NCI-H446 (cell line): ENCODE data around the gene PIM3.
A peak's percentile ranks its signal among the peaks of the same experiment; 100 is the strongest.

Experiments
- DNase-seq, 2 experiments: peaks; one replicate each; lab custom pipeline; 2025; lab: John Stamatoyannopoulos, UW

The PIM3 gene

DNA sequence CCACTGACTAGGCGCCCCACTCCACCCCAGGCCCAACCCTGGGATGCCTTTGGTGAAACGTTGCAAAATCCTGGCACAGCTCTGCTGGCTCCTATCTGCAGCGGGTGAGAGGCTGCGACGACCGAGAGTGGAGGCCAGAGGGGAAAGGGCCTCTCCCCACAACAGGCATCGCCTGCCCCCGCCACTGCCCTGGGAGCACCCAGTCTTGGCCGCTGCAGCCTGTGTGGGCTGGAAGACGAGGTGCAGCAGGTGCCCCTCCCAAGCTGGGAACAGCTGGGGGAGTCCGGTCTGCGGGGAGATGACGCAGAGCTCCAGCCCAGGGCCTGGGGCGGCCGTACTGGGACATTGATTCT, 4.2 kb upstream of the PIM3 start:
- no peak for DNase-seq

DNA sequence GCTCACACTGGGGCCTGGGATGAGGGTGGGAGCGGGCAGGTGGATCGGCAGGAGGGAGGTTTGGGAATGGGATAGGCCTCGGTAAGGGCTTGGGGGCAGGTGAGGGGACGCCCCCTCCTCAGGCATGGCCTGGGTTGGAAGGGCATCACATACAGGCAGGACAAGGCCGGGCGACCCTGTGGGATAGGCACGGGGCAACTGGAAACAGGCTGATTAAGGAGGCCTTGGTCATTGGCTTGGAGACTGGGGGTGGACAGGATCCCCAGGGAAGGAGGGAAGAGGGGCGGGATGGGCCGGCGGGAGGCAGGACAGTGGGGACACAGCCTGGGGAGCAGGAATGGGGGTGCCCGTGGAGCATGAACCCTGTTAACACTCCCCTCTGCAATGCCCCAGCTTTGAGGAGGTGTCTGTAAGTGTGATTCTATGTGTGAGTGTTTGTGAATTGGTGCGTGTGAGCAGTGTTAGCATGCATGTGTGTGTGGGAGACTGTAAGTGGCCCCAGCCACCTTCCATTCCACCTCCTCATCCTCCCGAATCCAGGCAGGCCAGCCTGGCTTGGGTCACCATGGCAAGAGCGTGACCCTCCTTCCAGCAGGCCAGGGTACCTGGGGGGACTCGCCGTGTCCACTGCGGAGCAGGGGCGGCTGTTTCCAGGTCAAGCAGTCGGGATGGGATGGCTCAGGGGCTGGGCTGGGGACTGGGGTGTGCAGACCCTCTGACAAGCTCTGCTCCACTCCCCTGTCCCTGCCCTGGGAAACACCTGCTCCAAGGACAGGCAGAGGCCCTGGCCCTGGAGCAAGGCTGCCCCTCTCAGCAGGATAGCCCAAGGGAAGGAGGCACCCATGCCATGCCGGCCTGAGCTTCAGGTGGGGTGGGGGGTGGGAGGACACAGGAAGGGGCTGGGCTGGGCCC, 3.4 kb upstream of the PIM3 start:
- no peak for DNase-seq

DNA sequence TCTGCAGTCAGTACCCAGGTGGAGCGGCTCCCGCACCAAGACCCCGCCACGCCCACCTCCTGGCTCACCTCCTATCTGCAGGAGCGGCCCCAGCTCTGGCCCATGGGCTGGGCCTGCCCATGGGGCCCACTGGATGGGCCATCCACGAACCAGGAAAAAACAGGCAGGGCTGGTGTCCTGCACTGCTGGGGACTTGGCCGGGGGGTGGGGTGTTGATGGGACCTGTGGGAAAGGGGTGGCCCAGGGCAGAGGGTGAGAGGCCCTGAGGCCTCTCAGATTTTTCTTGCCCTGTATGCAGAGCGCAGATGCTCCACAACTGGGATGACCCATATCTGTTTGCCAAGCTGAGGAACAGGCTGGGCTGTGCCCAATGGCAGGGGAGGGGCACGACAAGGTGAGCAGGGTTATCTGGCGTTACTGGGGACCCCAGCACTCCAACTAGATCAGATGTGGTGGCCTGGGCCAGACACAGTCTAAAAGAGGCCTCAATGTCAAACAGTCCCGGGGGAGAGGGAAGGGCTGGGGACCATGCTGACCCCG, 2.7 kb upstream of the PIM3 start:
- no peak for DNase-seq

DNA sequence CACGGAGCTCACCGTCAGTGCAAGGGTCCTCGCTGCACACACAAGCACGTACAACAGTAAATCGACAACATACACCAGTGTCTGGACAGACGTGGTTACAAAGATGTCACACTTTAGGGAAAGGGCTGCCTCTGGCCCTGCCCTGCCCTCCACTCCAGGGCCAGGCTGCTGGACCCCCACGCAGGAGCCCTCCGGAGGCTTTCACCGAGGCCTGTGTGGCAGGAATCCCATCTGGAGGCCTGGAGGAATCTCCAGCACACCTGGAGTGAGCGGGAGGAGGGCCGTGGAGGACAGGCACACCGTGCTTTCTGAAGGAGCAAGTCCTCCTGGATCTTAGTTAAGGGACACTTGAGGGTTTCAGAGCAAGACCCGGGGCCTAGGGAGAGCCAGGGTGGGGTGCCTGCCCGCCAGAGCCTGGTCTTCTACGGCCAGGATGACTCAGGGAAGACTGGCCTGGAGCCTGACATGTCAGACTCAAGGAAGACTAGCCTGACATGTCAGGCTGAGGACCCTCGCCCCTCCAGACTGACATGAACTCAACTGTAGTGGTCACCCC, 2.1 kb upstream of the PIM3 start:
- DNase-seq: no peak

DNA sequence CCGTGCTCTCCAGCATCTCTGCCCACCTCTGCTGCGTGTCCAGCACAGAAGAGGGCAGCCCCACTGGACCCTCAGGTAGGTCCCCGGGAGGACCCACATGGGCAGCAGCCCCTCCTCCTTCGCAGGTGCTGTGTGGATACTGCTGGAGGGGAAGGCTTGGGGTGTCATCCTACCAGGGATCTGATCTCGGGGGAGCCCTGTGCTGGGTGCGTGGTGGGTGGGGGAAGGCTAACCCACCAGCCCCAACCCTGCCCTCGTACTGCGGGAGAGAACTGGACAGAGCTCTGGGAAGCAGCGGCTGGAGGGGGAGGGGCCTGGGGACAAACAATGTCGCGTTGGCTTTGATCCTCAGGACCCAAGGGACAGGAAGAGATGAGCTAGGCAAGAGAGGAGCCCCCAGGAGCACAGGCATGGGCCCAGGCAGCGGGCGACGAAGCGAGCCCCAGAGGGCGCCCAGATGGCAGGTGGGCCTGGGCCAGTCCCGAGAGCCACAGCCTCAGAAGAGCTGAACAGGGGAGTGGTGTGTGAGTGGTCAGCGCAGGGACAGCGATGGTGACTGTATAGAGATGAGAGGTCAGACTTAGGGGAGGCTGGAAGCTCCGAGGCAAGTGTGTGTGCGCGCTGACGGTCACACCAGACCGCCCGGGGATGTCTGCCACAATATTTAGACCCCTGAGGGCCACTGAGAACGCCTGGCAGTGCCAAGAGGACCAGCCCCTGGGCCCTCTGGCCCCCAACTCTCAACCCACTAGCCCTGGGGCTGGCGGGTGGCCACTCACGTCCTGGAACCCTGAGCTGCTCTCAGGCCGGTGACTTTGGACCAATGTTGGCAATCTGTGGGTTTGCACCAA, 1.4 kb upstream of the PIM3 start:
- no peak for DNase-seq

DNA sequence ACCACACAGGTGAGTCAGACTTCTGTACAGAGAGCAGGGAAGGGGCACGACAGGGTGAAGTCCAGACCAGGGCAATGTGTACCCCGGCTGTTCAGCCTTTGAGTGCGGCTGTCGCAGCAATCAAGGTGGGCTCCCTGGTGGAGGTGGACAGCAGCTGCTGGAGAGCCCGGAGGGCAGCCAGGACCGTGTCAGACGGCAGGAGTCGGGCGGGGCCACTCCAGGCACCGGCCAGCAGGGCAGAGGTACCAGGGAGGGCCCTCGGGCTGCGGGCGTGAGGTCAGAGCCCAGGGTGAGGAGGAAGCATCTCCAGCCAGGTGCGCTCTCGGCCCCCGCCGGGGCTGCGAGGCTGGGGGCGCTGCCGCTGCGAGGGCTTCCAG, 802 bp upstream of the PIM3 start:
- no peak for DNase-seq

DNA sequence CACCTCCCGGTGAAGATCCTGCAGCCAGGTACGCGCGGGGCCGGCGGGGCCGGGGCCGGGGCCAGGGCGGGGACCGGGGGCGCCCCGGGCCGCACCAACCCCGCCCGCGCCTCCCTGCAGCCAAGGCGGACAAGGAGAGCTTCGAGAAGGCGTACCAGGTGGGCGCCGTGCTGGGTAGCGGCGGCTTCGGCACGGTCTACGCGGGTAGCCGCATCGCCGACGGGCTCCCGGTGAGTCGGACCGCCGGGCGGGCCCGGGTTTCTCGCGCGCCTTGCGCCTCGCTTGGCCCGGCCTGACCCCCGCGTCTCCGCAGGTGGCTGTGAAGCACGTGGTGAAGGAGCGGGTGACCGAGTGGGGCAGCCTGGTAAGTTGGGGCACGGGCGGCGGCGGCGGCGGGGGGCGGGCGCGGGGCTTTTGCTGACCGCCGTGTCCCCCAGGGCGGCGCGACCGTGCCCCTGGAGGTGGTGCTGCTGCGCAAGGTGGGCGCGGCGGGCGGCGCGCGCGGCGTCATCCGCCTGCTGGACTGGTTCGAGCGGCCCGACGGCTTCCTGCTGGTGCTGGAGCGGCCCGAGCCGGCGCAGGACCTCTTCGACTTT, 531 bp downstream of the PIM3 start:
- DNase-seq: no peak

DNA sequence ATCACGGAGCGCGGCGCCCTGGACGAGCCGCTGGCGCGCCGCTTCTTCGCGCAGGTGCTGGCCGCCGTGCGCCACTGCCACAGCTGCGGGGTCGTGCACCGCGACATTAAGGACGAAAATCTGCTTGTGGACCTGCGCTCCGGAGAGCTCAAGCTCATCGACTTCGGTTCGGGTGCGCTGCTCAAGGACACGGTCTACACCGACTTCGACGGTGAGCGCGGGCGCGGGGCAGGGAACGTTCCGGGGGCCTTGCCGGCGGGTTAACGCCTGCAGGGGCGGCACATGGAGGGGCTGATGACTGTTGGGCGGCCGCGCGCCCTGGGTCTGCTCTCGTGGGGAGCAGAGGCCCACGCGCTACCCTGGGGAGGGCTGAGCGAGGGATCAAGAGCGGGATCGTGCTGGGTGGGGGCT, 1.0 kb downstream of the PIM3 start:
- no peak for DNase-seq

DNA sequence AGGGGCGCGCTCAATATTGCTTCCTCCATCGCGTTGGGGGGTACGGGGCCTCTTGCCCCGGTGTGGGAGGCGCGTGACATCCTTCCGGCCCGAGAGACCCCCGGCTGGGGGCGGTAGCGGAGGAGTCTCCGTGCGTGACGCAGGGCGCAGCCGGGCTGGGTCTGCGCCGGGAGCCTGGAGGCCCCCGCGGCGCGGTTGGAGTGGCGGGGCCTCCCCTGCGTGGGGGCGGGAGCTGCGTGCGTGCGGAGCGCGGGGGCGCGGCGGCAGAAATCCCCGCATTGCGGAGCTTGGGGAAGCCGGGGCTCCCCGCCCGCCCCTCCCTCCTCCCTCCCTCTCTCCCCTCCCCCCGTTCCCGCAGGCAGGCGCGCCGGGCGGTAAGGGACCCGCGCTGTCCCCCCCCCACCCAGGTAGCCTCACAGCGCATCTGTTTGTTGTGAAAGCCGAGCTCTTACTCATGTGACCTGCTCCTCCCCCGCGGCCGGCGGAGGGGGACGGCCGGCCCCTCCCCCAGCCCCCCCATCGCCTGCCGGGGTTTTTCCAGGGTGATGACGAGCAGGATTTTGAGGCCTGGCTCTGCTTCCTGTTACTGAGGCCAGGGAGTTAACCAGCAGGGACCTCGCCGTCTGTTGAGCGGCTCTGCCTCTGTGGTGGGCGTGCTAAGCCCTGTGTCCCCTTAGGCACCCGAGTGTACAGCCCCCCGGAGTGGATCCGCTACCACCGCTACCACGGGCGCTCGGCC, 1.6 kb downstream of the PIM3 start:
- peak in 1 of 2 experiments; percentile 39 for DNase-seq

DNA sequence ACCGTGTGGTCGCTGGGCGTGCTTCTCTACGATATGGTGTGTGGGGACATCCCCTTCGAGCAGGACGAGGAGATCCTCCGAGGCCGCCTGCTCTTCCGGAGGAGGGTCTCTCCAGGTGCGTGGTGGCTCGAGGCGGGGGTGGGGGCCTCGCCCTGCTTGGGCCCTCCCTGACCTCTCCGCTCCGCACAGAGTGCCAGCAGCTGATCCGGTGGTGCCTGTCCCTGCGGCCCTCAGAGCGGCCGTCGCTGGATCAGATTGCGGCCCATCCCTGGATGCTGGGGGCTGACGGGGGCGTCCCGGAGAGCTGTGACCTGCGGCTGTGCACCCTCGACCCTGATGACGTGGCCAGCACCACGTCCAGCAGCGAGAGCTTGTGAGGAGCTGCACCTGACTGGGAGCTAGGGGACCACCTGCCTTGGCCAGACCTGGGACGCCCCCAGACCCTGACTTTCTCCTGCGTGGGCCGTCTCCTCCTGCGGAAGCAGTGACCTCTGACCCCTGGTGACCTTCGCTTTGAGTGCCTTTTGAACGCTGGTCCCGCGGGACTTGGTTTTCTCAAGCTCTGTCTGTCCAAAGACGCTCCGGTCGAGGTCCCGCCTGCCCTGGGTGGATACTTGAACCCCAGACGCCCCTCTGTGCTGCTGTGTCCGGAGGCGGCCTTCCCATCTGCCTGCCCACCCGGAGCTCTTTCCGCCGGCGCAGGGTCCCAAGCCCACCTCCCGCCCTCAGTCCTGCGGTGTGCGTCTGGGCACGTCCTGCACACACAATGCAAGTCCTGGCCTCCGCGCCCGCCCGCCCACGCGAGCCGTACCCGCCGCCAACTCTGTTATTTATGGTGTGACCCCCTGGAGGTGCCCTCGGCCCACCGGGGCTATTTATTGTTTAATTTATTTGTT, 2.4 kb downstream of the PIM3 start:
- DNase-seq: no peak

DNA sequence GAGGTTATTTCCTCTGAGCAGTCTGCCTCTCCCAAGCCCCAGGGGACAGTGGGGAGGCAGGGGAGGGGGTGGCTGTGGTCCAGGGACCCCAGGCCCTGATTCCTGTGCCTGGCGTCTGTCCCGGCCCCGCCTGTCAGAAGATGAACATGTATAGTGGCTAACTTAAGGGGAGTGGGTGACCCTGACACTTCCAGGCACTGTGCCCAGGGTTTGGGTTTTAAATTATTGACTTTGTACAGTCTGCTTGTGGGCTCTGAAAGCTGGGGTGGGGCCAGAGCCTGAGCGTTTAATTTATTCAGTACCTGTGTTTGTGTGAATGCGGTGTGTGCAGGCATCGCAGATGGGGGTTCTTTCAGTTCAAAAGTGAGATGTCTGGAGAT, 3.1 kb downstream of the PIM3 start:
- DNase-seq: no peak

DNA sequence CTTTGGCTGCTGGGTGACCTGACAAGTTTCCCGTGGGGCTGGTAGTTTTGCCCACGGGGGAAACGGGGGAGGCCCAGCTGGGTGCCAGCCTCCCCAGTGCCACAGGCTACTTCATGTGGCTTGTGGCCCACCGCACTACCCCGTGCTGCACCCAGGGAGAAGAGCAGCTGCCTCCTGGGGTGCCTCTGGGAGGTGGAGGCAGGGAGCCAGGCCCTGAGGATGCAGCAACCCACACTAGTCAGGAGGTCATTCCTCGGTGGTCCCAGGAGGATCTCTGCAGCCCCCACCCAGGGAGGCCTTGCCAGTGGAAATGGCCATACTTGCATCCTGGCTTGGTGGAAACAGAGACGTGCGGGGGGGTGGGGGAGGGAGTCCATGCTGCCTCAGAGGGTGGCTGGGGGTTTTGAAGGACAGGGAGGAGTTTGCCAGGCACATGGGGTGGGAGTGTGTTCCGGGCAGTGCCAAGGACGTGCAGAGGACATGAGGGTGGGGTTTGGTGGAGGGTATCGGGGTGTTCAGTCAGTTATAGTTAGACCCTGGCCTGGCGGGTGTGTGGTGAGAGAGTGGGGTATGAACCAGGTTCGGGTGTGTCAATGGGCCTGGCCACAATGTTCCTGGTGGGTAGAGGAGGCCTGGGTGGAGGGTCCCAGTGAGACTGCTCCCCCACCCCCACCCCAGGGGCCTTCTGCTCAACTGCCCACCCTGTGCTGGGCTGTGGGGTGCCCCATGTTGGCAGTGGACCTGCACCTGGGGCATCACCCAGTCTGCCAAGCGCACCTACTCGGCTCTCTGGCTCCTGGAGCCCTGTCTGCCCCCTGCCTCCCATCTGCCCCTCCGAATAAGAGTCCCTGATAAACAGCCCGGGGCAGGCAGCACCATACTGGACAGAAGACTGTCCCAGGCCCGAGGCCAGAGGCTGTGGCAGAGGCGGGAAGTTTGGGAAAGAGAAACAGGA, 3.8 kb downstream of the PIM3 start:
- no peak for DNase-seq

DNA sequence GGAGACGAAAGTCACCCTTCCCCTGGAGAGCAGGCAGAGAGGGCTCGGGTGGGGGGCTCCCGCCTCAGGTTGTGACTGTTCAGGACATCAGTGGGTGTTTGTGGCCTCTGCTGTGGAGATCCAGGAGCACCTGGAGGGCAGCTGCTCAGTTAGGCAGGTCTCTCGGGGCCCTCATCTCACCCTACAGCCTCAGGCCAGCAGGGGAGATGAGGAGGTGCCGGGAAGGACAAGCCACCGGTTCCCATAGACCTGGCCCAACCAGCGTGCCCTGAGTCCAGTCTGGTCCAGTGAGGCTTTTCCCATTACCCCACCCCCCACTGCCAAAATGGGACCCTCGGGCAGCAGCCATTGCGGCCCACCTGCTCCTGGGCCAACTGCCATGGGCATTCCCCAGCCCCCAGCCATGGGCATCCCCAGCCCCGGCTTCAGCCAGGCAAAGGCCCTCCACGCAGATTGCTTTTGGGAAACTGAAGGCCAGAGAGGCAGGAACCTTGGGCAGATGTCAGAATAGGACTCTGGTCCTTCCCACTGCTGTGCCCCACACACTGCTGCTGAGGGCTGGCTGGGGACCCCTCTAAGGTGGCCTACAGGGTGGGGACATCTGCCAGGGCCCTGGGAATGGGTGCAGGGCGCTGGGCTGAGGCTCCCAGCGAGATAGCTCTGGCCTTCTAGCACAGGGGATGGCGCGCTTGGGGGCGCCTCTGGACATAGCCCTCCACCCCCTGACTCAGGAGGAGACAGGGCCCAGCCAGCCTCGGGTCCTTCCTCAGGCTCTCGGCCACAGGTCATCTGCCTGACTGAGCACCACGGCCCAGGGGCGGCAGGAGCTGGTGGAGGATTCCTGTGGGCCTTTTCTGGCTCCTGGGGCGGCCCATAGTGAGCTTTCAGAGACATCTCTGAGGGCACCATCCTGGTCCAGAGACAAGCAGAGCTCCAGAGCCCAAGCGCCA, 4.8 kb downstream of the PIM3 start:
- no peak for DNase-seq

DNA sequence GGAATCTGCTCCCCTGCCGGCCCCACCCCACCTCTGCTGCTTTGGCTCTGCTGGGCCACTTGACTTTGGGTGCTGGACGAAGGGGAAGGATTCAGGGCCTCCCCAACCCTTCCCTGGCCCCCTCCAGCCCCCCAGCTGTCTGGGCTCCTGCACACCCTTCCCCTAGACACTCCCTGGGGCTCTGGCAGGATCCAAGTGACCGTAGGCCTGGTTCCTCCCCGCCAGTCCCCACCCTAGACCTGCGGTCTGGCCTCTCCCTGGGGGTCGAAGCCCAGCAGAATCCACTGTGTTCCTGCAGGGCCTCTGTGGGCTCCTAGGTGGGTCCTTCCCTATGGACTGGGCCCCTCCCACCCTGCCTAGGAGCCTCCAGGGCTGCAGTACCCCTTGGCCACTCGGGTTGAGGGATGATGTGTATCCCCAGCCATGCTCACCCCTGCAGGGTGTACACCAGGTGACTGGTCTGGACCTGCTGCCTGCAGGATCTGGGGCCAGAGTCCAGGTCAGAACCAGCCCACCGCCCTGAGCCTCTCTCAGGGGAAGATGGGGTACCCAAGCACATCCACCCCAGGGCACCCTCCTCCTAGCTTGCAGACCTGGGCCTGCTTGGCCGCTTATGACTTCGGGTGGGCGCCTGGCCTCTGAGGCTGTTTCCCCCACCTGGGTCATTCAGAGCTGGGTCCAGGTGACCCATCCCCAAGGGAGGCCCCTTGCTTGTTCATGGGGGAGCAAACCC, 5.6 kb downstream of the PIM3 start:
- no peak for DNase-seq

DNA sequence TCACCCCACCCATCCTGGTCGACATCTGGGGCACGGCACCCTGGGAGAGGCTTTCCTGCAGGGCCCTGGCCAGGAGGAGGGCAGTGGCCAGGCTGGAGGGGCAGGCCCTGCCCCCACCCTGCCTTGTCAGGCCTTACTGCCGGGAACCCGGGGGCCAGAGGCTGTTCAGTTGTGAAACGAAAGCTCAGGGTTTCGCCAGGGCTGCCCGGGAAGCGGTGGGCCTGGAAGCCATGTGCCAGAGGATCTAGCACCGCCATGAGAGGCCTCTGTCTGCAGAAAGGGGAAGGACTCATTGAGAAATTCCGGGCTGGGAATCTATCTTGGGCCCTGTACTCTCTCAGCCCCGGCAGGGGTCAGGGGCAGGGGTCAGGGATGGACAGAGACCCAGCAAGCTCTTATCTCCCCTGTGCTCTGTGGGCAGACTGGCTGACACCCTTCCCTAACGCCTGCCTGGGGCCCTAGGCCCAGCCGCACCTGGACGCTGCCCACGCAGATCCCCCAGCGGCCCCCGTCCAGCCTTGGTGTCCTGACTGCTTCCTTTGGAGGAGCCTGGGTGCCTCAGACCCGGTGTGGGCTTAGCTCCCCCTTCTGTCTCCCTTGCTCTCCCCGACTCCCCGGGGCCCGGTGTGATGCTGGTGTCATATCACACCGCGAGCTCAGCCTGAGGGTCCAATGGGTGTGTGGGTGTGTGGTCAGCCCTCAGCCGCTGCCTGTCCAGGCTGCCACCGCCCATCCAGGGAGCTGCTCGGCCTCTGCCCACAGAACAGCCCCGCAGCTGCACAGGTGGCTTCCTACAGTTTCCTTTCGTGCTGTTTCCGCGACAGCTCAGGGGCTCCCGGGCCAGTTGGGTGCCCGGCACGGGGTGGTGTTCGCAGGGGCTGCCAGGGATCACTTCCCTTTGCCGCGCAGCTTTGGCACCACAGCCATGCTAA, 6.5 kb downstream of the PIM3 start:
- no peak for DNase-seq

DNA sequence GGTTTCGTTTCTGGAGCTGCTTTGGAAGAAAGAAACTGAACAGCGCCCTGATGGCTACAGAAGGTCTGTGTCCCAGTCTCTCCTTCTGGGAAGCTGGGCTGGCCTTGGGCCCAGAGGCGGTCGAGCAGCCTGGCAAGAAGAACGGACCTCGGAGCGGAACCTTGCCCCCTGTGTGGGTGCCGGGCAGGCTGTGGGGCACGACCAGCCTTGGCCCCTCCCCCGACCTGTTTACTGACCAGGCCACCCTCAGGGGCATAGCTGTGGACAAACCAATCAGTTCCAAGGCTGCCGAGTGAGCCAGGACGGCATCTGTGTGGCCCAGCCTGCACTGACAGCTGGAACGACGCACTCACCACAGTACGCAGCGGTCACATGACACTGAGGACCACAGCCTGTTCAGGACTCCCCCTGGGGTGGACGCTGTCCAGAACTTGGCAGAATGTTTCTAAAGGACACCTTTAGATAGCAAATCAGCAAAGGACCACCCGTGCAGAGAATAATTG, 7.2 kb downstream of the PIM3 start:
- no peak for DNase-seq
